Ovary (tissue), 9 donors: Measurements from ENCODE around the gene SPINT2. TPM values are rescaled to one million over a fixed set of nuclear protein-coding genes. Genes with fewer than 3 reads are reported as not detected.

Source experiments
- DNase-seq, 5 donors: peaks; one replicate each; pipeline ENCODE4 v3.0.0-alpha.2; 2019 to 2020
- H3K27ac ChIP-seq, 2 donors: fragments of 200-600 bp; one replicate each; pipeline versions ENCODE4 v1.5.1 to v1.8.0; 2019 to 2022
- H3K27me3 ChIP-seq: fragments of 200-600 bp; one replicate; pipeline ENCODE4 v1.8.0; 2022
- H3K36me3 ChIP-seq: fragments of 200-600 bp; sonication (generic); one replicate; pipeline ENCODE4 v1.5.1; 2019
- H3K4me1 ChIP-seq: one replicate; pipeline ENCODE4 v1.8.1; 2013; ENCODE audit warnings: mild to moderate bottlenecking, moderate library complexity; ENCODE audit not compliant: insufficient read depth
- H3K4me3 ChIP-seq: fragments of 200-600 bp; sonication (generic); one replicate; pipeline ENCODE4 v1.5.1; 2017
- H3K9me3 ChIP-seq, 2 donors: fragments of 200-600 bp in 1 of 2; sonication (generic) in 1 of 2; one replicate each; pipeline versions ENCODE4 v1.5.1 to v1.8.1; 2013 to 2019; ENCODE audit warnings: mild to moderate bottlenecking in 1 of 2, moderate library complexity in 1 of 2
- CTCF ChIP-seq, 3 donors: fragments of 450-650 bp in 2 of 3; fragments of 200-600 bp in 1 of 3; IDR thresholded peaks; one replicate each; pipeline versions ENCODE4 v1.5.1 to v1.8.0; 2016 to 2022; ENCODE audit warnings: antibody characterized with exemption in 3 of 3, mild to moderate bottlenecking in 1 of 3
- EP300 ChIP-seq: sonication (generic); formaldehyde crosslinking; IDR thresholded peaks from one replicate; pipeline ENCODE4 v1.6.1; 2017; ENCODE audit warnings: antibody characterized with exemption
- POLR2A ChIP-seq: fragments of 450-650 bp; IDR thresholded peaks from one replicate; pipeline ENCODE4 v1.6.1; 2017; ENCODE audit warnings: antibody characterized with exemption, mild to moderate bottlenecking, moderate library complexity
- WGBS, 3 donors: extraction: QIAGEN DNeasy Blood & Tissue Kit in 1 of 3; methylation state at CpG; one replicate each; pipeline versions ENCODE4 v1.1.5 to v1.1.7; 2013 to 2017; 5-methylcytosine and 5-hydroxymethylcytosine counted together
- intact Hi-C, 4 donors: fragments of 100-400 bp; cut with DNase I; formaldehyde crosslinking; loops; one replicate each; pipeline versions ENCODE4 v1.11.0 to v1.15.1; 2022 to 2023
- polyA plus RNA-seq, 2 donors: library from polyadenylated mRNA; stranded (reverse); fragments of 200-250 nt in 1 of 2; fragments of 350-450 nt in 1 of 2; fragmentation: Illumina TruSeq in 1 of 2; extraction: RNeasy Lipid Tissue Mini Kit (QIAGEN cat#74804) in 1 of 2; gene quantifications; one replicate each; pipeline ENCODE4 v1.2.3, GENCODE V29; 2013 to 2014
- total RNA-seq, 7 donors: library from RNA; depleted of rRNA in 2 of 7; stranded (reverse); fragments of >200 nt in 2 of 7; fragmentation: NEBNext Ultra II Directional in 3 of 7; extraction: Animal tissue kit (Norgen Biotek cat#: 25700) in 3 of 7; gene quantifications; one replicate each; pipeline versions ENCODE4 v1.1.0 to v1.2.4, GENCODE V29; 2016 to 2023
- donor health status: DM: no; HTN: no; CAD: no; lungs with moderate emphysema.
- donor health status: DM: no; HTN: no; CAD: no.
- donor health status: Bipolar disorder and iron deficiency.
- donor health status: DM: yes; HTN: yes; CAD: no.
- donor health status: DM: no; HTN: no; CAD: no.
- donor health status: DM: yes; HTN: yes; CAD: no.

Gene SPINT2
- total and polyA plus RNA-seq, 9 donors, result 71.5 to 556 (median 117) TPM

GRCh38 chr19:38318660-38319059 lies 54.3 kb downstream of the SPINT2 start:
- Histone ChIP-seq H3K27ac (peak overlapping the region in 1 of 2 donors; percentile 75), H3K4me3 (no peak overlapping the region), H3K9me3 (no peaks in the 10 kb centered on the region), H3K27me3 (no peaks in the 10 kb centered on the region), H3K36me3 (no peaks in the 10 kb centered on the region), H3K4me1 (peaks cover 13% of the 10 kb centered on the region)
- no peak for TF ChIP-seq EP300
- no peak for TF ChIP-seq POLR2A
- TF ChIP-seq CTCF (IDR thresholded peaks at IDR 0.05), result no peak
- intact Hi-C loops, result loop anchor here in 1 of 4 donors (5.0 kb wide), 1 partner anchor 66 kb away; no protein-coding TSS in a partner anchor
- 52 to 68% (median 54%) methylated on average over 6 of the region's 6 CpGs for WGBS, 3 donors
- peak in 3 of 5 donors; percentile 44 to 57 (median 55) for DNase-seq

GRCh38 chr19:38319421-38320258 lies 55.3 kb downstream of the SPINT2 start, which contains the start of gene KCNK6:
Gene KCNK6, plus strand, starts transcription at chr19:38319845. Its CDS starts 106 bp downstream, at chr19:38319951.
- DNase-seq, result peak; percentile 52 to 76 (median 64)
- WGBS, 3 donors, result 6 to 8% (median 7%) methylated on average over 72 to 76 of the region's 76 CpGs
- H3K27me3 ChIP-seq, result no peaks in the 10 kb centered on the region
- peak within 1 kb of the TSS; percentile 54 for H3K4me3 ChIP-seq
- peak within 1 kb of the TSS; percentile 71 to 75 for H3K27ac ChIP-seq
- intact Hi-C loops, result loop anchor here in 3 of 4 donors (5.0 to 10.0 kb wide), 2 partner anchors 67 to 175 kb away; no protein-coding TSS in a partner anchor
- no peaks in the 10 kb centered on the region for H3K9me3 ChIP-seq
- TF ChIP-seq POLR2A (peak; percentile 22), CTCF (IDR thresholded peaks at IDR 0.05) (peak in 1 of 3 donors; percentile 13), EP300 (no peak)
- H3K4me1 ChIP-seq, result peaks cover 13% of the 10 kb centered on the region
- no peaks in the 10 kb centered on the region for H3K36me3 ChIP-seq

- TF ChIP-seq EP300 (no peak), POLR2A (no peak), CTCF (IDR thresholded peaks at IDR 0.05) (no peak)
- H3K4me1 ChIP-seq, result peaks cover 13% of the 10 kb centered on the region
- no peaks in the 10 kb centered on the region for H3K27me3 ChIP-seq
- H3K27ac ChIP-seq, result peak overlapping the region; percentile 58 to 75
- no peaks in the 10 kb centered on the region for H3K36me3 ChIP-seq
- WGBS, 3 donors, result 57 to 66% (median 58%) methylated on average over 3 of the region's 3 CpGs
- peak overlapping the region; percentile 54 for H3K4me3 ChIP-seq
- no peaks in the 10 kb centered on the region for H3K9me3 ChIP-seq
- intact Hi-C loops, result loop anchor here in 2 of 4 donors (5.0 to 10.0 kb wide), 2 partner anchors 69 to 176 kb away; no protein-coding TSS in a partner anchor
- peak in 3 of 5 donors; percentile 41 to 52 (median 49) for DNase-seq
Observed at GRCh38 chr19:38320969-38321339, 56.6 kb downstream of the SPINT2 start.

GRCh38 chr19:38321646-38322196 lies 57.3 kb downstream of the SPINT2 start:
- peak; percentile 90 to 95 (median 92) for DNase-seq
- H3K36me3 ChIP-seq, result no peaks in the 10 kb centered on the region
- 3 to 8% (median 5%) methylated on average over 11 of the region's 11 CpGs for WGBS, 3 donors
- H3K27ac ChIP-seq, result peak overlapping the region in 1 of 2 donors; percentile 75
- intact Hi-C loops, result loop anchor here in 2 of 4 donors (5.0 to 10.0 kb wide), 2 partner anchors 69 to 177 kb away; no protein-coding TSS in a partner anchor
- peaks cover 13% of the 10 kb centered on the region for H3K4me1 ChIP-seq
- peak overlapping the region; percentile 54 for H3K4me3 ChIP-seq
- TF ChIP-seq POLR2A (peak; percentile 42), CTCF (IDR thresholded peaks at IDR 0.05) (peak in 1 of 3 donors; percentile 15), EP300 (peak; percentile 60)
- H3K27me3 ChIP-seq, result no peaks in the 10 kb centered on the region
- no peaks in the 10 kb centered on the region for H3K9me3 ChIP-seq
